Nephron (organoid): ENCODE results near the gene CACNA2D4.

Source experiments
- H3K27ac Mint-ChIP-seq, 3 experiments: 2 replicates each; pipeline ENCODE4 v1.8.0; 2020; ENCODE audit warnings: mixed read lengths in 3 of 3, mild to moderate bottlenecking in 2 of 3, moderate library complexity in 1 of 3
- H3K27me3 Mint-ChIP-seq: 2 replicates; pipeline ENCODE4 v1.8.0; 2021; ENCODE audit warnings: low read depth, mild to moderate bottlenecking, moderate library complexity, mixed read lengths
- H3K36me3 Mint-ChIP-seq: 2 replicates; pipeline ENCODE4 v1.8.0; 2020; ENCODE audit warnings: low read depth, mixed read lengths
- H3K4me1 Mint-ChIP-seq: 2 replicates; pipeline ENCODE4 v1.8.0; 2020; ENCODE audit warnings: mixed read lengths
- H3K4me3 Mint-ChIP-seq, 3 experiments: 2 replicates each; pipeline ENCODE4 v1.8.0; 2020; ENCODE audit warnings: mild to moderate bottlenecking in 3 of 3, mixed read lengths in 3 of 3, moderate library complexity in 2 of 3
- H3K9me3 Mint-ChIP-seq: 2 replicates; pipeline ENCODE4 v1.8.0; 2020; ENCODE audit warnings: mixed read lengths
- TF ChIP-seq, protein P1 (sequence below), 3 experiments: fragments of 200-600 bp; sonication (generic); IDR thresholded peaks; one replicate each; pipeline ENCODE4 v1.5.0; 2021; ENCODE audit warnings: antibody characterized with exemption in 3 of 3; ENCODE audit not compliant: unreplicated experiment in 3 of 3

The CACNA2D4 gene

DNA sequence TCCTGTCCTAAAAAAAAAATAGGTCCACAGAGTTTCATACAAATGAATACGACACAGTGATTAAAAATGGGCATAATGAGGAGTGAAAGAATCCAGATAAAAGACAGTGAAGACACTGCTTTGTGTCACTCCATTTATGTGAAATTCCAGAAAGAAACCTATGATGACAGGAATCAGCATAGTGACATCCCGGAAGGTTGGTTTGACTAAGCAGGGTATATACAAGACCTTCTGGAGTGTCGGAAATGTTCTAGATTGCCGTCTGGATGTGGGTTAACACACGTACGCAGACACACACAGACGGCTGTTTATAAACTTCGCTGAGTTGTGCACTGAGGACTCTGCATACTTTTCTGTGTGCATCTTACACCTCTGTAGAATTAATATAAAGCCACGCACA lies 13.2 kb upstream of the CACNA2D4 start:
- H3K27ac Mint-ChIP-seq: peak overlapping the region in 1 of 3 experiments; percentile 29
- peaks cover 51% of the 10 kb centered on the region for H3K4me1 Mint-ChIP-seq
- no peaks in the 10 kb centered on the region for H3K9me3 Mint-ChIP-seq
- H3K36me3 Mint-ChIP-seq: no peaks in the 10 kb centered on the region
- peaks cover 6% of the 10 kb centered on the region for H3K27me3 Mint-ChIP-seq
- TF ChIP-seq, protein P1, sequence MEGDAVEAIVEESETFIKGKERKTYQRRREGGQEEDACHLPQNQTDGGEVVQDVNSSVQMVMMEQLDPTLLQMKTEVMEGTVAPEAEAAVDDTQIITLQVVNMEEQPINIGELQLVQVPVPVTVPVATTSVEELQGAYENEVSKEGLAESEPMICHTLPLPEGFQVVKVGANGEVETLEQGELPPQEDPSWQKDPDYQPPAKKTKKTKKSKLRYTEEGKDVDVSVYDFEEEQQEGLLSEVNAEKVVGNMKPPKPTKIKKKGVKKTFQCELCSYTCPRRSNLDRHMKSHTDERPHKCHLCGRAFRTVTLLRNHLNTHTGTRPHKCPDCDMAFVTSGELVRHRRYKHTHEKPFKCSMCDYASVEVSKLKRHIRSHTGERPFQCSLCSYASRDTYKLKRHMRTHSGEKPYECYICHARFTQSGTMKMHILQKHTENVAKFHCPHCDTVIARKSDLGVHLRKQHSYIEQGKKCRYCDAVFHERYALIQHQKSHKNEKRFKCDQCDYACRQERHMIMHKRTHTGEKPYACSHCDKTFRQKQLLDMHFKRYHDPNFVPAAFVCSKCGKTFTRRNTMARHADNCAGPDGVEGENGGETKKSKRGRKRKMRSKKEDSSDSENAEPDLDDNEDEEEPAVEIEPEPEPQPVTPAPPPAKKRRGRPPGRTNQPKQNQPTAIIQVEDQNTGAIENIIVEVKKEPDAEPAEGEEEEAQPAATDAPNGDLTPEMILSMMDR (IDR thresholded peaks at IDR 0.05; ENCODE audit: unreplicated experiment in 3 of 3): no peak
- peak overlapping the region in 1 of 3 experiments; percentile 2 for H3K4me3 Mint-ChIP-seq

DNA sequence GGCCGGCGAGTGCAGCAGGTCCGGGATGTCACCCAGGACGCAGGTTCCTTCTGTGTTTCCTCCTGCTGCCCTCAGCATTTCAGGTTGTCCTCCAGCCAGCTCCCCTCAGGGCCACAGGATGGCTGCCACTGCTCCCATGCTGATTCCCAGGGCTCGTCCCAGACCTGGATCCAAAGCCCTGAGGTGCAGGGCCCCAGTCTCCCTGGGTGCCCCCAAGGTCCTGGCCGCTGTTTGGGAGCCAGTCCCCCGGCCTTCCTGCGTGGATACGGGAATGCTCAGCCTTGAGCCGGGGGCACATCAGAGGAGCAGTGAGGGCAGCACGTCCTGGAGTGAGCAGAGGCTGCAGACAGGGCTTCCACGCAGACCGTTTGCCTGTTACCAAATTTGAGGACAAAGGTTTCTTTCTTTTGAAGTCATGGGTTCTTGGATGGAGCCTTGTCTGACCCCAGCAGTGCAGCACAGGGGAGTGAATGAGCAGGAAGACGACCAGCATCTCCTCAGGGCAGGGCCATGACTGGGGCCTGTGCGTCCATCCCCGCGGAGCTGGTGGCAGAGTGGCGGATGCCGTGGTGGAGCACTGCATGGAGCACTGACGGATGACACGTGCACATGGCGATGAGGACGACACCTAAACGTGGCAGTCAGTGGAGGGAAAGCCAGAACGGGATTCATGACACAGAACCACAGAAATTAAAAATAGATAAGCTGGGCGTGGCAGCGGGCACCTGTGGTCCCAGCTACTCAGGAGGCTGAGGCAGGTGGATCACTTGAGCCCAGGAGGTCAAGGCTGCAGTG lies 12.5 kb upstream of the CACNA2D4 start:
- TF ChIP-seq, protein P1 (IDR thresholded peaks at IDR 0.05; ENCODE audit: unreplicated experiment in 3 of 3): no peak
- no peaks in the 10 kb centered on the region for H3K9me3 Mint-ChIP-seq
- H3K27me3 Mint-ChIP-seq: peaks cover 13% of the 10 kb centered on the region
- no peak overlapping the region for H3K27ac Mint-ChIP-seq
- no peaks in the 10 kb centered on the region for H3K36me3 Mint-ChIP-seq
- no peak overlapping the region for H3K4me3 Mint-ChIP-seq
- H3K4me1 Mint-ChIP-seq: peaks cover 51% of the 10 kb centered on the region

DNA sequence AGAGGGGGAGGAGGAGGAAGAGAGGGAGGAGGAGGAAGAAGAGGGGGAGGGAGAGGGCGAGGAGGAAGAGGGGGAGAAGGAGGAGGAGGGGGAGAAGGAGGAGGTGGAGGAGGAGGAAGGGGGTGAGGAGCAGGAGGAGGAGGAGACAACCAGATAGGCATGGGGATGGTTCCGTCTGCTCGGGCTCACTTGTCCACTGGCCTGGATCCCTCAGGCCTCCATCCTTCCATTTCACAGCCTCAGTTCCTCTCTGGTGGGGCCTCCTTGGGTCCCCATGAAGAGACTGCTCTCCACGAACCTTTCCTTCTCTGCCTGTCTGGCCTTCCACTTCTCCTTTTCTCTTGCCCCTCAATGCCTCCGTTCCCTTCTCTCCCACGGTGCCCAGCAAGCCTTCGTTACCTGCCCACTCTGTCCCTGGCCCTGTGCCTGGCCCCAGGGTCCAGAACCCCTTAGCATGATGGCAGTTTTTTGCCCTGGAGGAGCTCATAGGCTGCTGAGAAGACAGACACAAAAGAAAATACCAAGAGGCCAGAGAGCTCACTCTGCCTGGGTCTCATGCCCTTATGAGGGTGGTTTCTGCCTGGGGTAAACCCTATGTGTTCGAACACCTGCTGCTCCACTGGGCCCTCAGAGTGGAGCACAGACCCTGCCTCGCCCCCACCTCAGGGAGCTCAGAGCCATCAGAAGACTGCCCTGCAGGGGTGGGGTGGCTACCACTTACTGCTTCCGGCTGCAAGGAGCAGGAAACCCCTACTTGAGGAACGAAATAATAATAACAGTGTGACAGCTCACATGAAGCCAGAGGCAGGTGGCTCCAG lies 11.7 kb upstream of the CACNA2D4 start:
- H3K4me1 Mint-ChIP-seq: peaks cover 49% of the 10 kb centered on the region
- H3K36me3 Mint-ChIP-seq: no peaks in the 10 kb centered on the region
- no peak overlapping the region for H3K4me3 Mint-ChIP-seq
- no peaks in the 10 kb centered on the region for H3K9me3 Mint-ChIP-seq
- no peak overlapping the region for H3K27ac Mint-ChIP-seq
- TF ChIP-seq, protein P1 (IDR thresholded peaks at IDR 0.05; ENCODE audit: unreplicated experiment in 3 of 3): no peak
- H3K27me3 Mint-ChIP-seq: peaks cover 16% of the 10 kb centered on the region

DNA sequence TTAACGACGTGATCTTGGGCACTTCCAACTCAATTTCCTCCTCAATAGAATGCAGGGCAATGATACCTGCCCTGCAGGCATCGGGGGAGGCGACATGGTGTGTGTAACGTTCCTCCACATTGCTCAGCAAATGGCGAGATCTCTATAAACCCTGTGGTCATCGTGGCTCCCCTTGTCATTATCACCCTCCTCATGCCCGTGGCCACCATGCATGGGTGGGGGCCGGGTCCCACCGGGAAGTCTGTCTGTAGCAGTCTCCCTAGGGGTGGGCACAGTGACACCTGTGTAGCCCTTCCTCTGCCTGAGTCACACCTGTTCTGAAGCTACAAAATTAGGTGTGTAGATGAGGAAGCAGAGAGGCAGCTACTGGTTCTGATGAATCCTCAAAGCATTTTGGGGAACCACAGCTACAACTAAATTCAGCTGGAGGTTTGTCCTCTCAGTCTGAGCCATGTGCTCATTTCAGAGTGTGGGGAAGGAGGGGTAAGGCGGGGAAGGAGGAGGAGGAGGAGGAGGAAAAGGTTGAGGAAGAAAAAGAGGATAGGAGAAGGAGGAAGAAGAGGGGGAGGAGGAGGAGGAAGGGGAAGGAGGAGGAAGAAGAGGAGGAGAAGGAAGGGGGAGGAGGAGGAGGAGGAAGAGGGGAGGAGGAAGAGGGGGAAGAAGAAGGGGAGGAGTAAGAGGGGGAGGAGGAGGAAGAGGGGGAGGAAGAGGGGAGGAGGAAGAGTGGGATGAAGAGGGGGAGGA lies 11.0 kb upstream of the CACNA2D4 start:
- Mint-ChIP-seq H3K27ac (no peak overlapping the region), H3K4me3 (no peak overlapping the region), H3K27me3 (peaks cover 21% of the 10 kb centered on the region), H3K36me3 (no peaks in the 10 kb centered on the region), H3K4me1 (peaks cover 54% of the 10 kb centered on the region), H3K9me3 (no peaks in the 10 kb centered on the region)
- TF ChIP-seq, protein P1 (IDR thresholded peaks at IDR 0.05; ENCODE audit: unreplicated experiment in 3 of 3): no peak

DNA sequence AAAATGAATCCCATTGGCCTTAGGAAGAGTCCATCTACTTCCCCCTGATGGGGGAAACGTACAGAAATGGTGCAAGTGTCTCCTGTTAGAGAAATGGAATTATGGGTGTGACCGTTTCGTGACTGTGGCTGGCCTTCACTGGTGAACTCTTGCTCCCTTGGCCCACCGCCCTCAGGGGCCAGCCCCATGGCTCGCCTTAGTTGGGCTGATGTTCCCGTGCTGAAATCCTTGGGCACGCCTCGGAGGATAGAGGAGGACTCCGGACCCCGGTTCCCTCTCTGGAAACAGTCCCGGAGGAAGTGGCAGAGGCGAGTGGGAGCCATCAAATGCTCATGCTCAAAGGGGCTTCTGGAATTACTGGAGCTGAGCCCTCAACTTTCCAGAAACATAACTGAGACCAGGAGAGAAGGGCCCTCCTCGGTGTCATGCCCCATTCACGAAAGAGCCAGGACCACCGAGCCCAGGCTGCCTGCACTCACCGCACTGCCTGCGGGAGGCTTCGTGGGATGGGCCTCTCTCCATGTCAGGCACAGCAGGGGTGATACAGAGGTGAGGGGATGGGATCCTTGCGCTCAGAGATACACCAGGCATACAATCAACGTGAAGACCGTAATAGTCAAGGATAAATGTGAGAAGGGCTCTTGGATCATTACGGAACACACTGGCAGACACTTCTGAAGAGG lies 10.1 kb upstream of the CACNA2D4 start:
- Mint-ChIP-seq H3K9me3 (no peaks in the 10 kb centered on the region), H3K4me3 (no peak overlapping the region), H3K4me1 (peaks cover 48% of the 10 kb centered on the region), H3K27me3 (peaks cover 23% of the 10 kb centered on the region), H3K27ac (no peak overlapping the region), H3K36me3 (no peaks in the 10 kb centered on the region)
- TF ChIP-seq, protein P1 (IDR thresholded peaks at IDR 0.05; ENCODE audit: unreplicated experiment in 3 of 3): no peak
